ENCODE data around the gene ZWILCH.

The ZWILCH gene

DNA sequence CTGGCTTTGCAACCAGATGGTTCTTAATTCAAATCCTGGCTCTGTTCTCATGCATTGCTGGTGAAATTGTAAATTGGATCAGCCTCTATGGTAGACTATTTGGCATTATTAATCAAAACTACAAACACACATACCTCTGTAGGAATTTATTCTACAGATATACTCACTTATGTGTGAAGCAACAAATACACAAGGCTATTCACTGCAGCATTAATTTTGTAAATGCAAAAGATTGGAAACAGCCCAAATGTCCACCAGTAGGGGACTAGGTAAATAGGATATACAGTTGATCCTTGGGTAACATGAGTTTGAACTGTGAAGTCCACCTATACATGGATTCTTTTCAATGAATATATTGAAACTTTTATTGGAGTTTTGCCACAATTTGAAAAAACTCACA lies 90.2 kb downstream of the ZWILCH start:
- DNase-seq (ENCODE audit: low read depth): no peak
- no peak overlapping the region for H3K4me3 ChIP-seq (ENCODE audit: low read depth, low read length)
- no peak for TF ChIP-seq CTCF (IDR thresholded peaks at IDR 0.05; ENCODE audit: low read depth, low read length, missing control alignments)

DNA sequence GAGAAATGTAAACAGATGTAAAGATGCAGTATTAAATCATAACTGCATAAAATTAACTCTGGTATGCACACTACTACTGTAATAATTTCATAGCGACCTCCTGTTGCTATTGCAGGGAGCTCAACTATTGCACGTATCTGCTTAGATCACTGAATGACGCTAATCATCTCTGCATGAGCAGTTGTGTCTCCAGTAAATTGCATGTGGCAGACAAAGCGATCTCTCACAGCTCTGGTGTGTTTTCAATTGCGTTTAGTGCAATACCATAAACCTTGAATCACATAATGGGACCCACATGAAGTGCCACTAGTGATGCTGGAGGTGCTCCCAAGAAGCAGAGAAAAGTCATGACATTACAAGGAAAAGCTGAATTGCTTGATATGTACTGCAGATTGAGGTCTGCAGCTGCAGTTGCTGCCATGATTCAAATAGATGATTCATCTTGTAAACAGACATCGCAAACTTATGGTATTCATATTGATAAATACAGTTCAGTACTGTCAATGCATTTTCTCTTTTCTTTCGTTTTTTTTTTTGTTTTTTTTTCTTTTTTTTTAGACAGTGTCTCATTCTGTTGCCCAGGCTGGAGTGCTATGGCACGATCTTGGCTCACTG lies 90.9 kb downstream of the ZWILCH start:
- no peak for TF ChIP-seq CTCF (IDR thresholded peaks at IDR 0.05; ENCODE audit: low read depth, low read length, missing control alignments)
- no peak for DNase-seq (ENCODE audit: low read depth)
- no peak overlapping the region for H3K4me3 ChIP-seq (ENCODE audit: low read depth, low read length)

DNA sequence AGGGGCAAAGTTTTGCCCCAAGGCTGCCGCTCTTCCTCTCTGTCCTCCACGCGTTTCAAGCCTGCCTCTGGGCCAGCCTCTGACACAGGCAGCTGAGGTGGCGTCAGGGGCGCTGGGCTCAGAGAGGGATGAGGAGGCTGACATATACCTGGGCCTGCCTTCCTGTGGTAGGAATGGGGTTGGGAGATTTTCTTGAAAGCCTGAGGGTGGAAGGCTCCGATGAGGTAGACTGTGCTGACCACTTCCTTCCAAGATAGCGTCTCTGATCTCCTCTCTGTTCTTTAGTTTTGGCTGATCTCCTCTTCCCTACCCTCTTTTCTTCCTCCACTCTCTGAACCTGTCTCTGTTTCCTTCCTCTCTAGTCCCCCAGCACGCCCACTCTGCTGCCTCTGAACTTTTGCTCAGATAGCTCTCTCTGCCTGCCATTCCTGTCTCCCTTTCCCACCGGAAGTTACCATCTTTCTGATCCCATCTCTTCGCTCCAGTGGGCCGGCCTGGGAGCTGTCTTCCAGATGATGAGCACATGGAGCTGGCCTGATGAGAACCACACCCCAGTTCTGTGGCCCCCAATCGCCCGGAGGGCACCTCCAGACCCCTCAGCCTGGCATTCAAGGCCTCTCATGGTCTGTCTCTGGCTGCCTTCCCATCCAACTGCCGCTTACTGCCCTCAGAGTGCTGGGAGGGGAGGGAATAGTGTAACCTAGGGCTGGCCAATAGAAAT lies 93.1 kb downstream of the ZWILCH start:
- no peak for DNase-seq (ENCODE audit: low read depth)
- TF ChIP-seq CTCF (IDR thresholded peaks at IDR 0.05; ENCODE audit: low read depth, low read length, missing control alignments): no peak
- no peak overlapping the region for H3K4me3 ChIP-seq (ENCODE audit: low read depth, low read length)

Data from GM12864 (cell line).